AG04450 (cell line): ENCODE results near the gene HELZ. TPM values are rescaled to one million over a fixed set of nuclear protein-coding genes. Genes with fewer than 3 reads are reported as not detected.

Experiments used
- CTCF ChIA-PET: fragments of 300-600, 350-600 bp; formaldehyde crosslinking; extraction: SDS; loops from one replicate; lab custom pipeline; 2022; ENCODE audit warnings: antibody characterized with exemption, inconsistent platforms; lab: Charles Lee
- POLR2A ChIA-PET: fragments of 350-600 bp; formaldehyde crosslinking; extraction: SDS; loops from one replicate; lab custom pipeline; 2021; ENCODE audit warnings: antibody characterized with exemption, inconsistent platforms; lab: Yijun Ruan, JAX
- DNase-seq: peaks from one replicate; pipeline ENCODE4 v3.0.0-alpha.2; 2011; ENCODE audit warnings: low read depth, low spot score
- H3K27ac ChIP-seq: one replicate; pipeline ENCODE4 v1.5.1; 2012; ENCODE audit warnings: low read depth, low read length, control low read depth
- H3K27me3 ChIP-seq: one replicate; pipeline ENCODE4 v1.6.0; 2012; ENCODE audit warnings: low read length; ENCODE audit not compliant: control insufficient read depth, insufficient read depth
- H3K4me3 ChIP-seq: 2 replicates; pipeline ENCODE4 v1.5.1; 2011; ENCODE audit warnings: mild to moderate bottlenecking, low read depth, low read length, control low read depth
- H3K9me3 ChIP-seq: 2 replicates; pipeline ENCODE4 v1.5.1; 2012; ENCODE audit warnings: low read length; ENCODE audit not compliant: control insufficient read depth, insufficient read depth
- CTCF ChIP-seq: IDR thresholded peaks from 2 replicates; pipeline ENCODE4 v1.5.1; 2011; ENCODE audit warnings: low read depth, low read length, control low read depth, inconsistent platforms
- polyA plus RNA-seq: library from polyadenylated mRNA; depleted of rRNA; stranded (reverse); fragments of >200 nt; gene quantifications from 2 replicates; pipeline ENCODE4 v1.2.3, GENCODE V29; 2011

Gene HELZ
- polyA plus RNA-seq, 1 experiment = 28.2 TPM

- H3K4me3 ChIP-seq = no peak overlapping the region
- ChIA-PET CTCF (no interaction called here), POLR2A (interaction anchor here (0.7 kb wide), 1 partner anchor 156 kb away, joined by 6 read pairs; no protein-coding TSS in a partner anchor)
- H3K27ac ChIP-seq = no peak overlapping the region
- no peaks in the 10 kb centered on the region for H3K9me3 ChIP-seq
- peak; percentile 4 for DNase-seq
- no peaks in the 10 kb centered on the region for H3K27me3 ChIP-seq
- TF ChIP-seq CTCF = no peak
These were observed 181.9 kb downstream of the HELZ start for GRCh38 chr17:67063141-67063540.

- ChIA-PET CTCF (no interaction called here), POLR2A (no interaction called here)
- TF ChIP-seq CTCF = no peak
- Histone ChIP-seq H3K4me3 (no peak overlapping the region), H3K27ac (no peak overlapping the region), H3K27me3 (no peaks in the 10 kb centered on the region), H3K9me3 (no peaks in the 10 kb centered on the region; the same call in 1 of the 2 replicates)
- no peak for DNase-seq
These were observed 185.6 kb downstream of the HELZ start for GRCh38 chr17:67059372-67059771.

GRCh38 chr17:67058036-67058435 lies 187.0 kb downstream of the HELZ start:
- POLR2A ChIA-PET = no interaction called here
- CTCF ChIA-PET = no interaction called here

GRCh38 chr17:67056746-67057490 lies 188.1 kb downstream of the HELZ start:
- peaks cover 2% of the 10 kb centered on the region for H3K27me3 ChIP-seq
- no peak for TF ChIP-seq CTCF
- POLR2A ChIA-PET = no interaction called here
- no peak overlapping the region for H3K27ac ChIP-seq
- no peak for DNase-seq
- H3K9me3 ChIP-seq = no peaks in the 10 kb centered on the region; the same call in 1 of the 2 replicates
- no peak overlapping the region for H3K4me3 ChIP-seq
- CTCF ChIA-PET = no interaction called here

More at GRCh38 chr17:67058036-67058435, 187.0 kb downstream of the HELZ start:
- Histone ChIP-seq H3K27ac (no peak overlapping the region), H3K27me3 (no peaks in the 10 kb centered on the region), H3K9me3 (no peaks in the 10 kb centered on the region; the same call in 1 of the 2 replicates), H3K4me3 (no peak overlapping the region)
- DNase-seq = no peak
- no peak for TF ChIP-seq CTCF
